ENCODE data around the gene DDAH2. TPM values are rescaled to one million over a fixed set of nuclear protein-coding genes. Genes with fewer than 3 reads are reported as not detected.

The DDAH2 gene
- total and polyA plus RNA-seq, 7 donors: 86.7 to 340 (median 137) TPM

DNA sequence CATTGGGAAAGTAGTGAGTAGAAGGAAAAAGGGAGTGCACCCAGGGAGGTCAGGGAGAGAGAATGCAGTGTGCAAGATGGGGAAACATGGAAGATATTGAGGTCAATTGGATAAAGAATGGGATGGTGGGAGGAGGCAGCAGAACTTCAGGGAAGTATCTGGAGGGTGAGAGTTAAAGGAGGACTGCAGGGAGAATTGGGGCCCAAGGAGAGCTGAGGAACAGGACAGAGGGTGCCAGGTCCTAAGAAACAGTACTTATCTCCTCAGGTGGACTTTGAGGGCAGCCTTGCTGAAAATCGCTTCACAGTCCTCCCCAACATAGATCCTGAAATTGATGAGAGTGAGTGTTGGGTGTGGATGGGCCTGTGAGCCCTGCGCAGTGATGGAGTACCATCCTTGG is 29.2 kb upstream of the DDAH2 start:
- no peak for TF ChIP-seq POLR2AphosphoS5 (IDR thresholded peaks at IDR 0.05)
- TF ChIP-seq POLR2A (IDR thresholded peaks at IDR 0.05): no peak
- TF ChIP-seq, protein P1, sequence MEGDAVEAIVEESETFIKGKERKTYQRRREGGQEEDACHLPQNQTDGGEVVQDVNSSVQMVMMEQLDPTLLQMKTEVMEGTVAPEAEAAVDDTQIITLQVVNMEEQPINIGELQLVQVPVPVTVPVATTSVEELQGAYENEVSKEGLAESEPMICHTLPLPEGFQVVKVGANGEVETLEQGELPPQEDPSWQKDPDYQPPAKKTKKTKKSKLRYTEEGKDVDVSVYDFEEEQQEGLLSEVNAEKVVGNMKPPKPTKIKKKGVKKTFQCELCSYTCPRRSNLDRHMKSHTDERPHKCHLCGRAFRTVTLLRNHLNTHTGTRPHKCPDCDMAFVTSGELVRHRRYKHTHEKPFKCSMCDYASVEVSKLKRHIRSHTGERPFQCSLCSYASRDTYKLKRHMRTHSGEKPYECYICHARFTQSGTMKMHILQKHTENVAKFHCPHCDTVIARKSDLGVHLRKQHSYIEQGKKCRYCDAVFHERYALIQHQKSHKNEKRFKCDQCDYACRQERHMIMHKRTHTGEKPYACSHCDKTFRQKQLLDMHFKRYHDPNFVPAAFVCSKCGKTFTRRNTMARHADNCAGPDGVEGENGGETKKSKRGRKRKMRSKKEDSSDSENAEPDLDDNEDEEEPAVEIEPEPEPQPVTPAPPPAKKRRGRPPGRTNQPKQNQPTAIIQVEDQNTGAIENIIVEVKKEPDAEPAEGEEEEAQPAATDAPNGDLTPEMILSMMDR (IDR thresholded peaks at IDR 0.05): no peak
- no peak for TF ChIP-seq EP300 (IDR thresholded peaks at IDR 0.05)
- no peaks in the 10 kb centered on the region for H3K4me1 ChIP-seq
- no peak overlapping the region for H3K4me3 ChIP-seq
- DNase-seq: no peak
- intact Hi-C loops (cut with DNase I): no loop called here
- H3K27me3 ChIP-seq: no peaks in the 10 kb centered on the region
- H3K9me3 ChIP-seq: no peaks in the 10 kb centered on the region
- H3K36me3 ChIP-seq: no peaks in the 10 kb centered on the region
- 97 to 98% methylated on average over 2 of the region's 2 CpGs for WGBS, 2 donors
- no peak overlapping the region for H3K27ac ChIP-seq

DNA sequence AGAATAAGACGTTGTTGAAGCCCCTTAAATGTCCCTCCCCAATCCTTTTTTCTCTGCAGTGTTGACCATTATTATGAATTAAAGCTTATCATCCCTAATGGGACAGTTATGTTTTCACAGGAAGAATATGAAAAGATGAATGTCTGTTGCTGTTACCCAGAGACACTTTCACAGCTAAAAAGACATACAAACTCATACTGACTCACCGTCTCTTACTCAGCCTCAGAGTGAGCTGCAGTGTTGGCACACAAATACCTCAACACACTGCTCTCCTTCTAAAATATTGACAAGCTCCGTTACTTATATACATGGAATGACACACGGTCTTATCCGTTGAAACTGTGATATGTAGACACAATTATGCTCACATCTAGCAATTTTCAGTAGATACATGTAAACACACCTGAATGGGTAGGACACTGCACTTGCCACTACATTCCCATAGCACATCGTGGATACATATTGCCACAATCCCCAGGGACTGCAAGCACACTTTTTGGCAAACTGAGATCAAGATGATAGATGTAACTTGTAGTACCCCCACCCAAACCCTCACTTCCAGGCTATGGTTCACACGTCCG is 23.7 kb upstream of the DDAH2 start:
- TF ChIP-seq EP300 (IDR thresholded peaks at IDR 0.05): no peak
- intact Hi-C loops (cut with DNase I): no loop called here
- no peak for DNase-seq
- H3K36me3 ChIP-seq: no peaks in the 10 kb centered on the region
- peaks cover 0 to under 1% (median 0%) of the 10 kb centered on the region in 4 donors for H3K4me1 ChIP-seq
- H3K27me3 ChIP-seq: no peaks in the 10 kb centered on the region
- H3K9me3 ChIP-seq: no peaks in the 10 kb centered on the region
- WGBS, 2 donors: 77% methylated on average over 8 of the region's 8 CpGs
- no peak overlapping the region for H3K4me3 ChIP-seq
- H3K27ac ChIP-seq: no peak overlapping the region

DNA sequence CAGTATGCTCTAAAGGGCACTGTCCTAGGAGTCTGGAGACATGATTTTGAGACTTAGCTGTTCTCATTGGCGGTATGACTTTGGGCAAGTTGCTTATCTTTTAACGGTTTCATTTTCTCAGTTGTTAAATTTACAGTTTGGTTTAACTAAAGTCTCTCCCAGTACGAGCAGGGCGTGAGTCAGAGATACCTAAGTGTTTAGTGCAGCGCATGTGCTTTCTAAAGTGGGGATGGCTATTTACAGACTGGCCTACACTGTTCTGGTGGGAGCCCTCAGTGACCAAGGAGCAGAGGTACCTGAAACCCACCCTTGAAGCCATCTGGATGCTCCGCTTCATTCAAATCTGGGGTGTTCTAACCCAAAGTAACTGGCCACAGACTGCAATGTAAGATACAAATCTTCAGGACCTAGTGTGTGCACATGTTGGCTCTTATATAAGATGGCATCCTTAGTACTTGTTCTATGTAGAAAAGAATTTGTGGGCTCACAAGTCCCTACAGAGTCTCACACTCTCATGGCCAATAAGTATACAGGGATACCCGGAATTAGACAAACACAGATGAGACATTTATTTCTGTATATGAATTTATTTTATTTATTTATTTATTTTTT is 21.4 kb upstream of the DDAH2 start:
- TF ChIP-seq POLR2A (IDR thresholded peaks at IDR 0.05) (no peak), POLR2AphosphoS5 (IDR thresholded peaks at IDR 0.05) (no peak), EP300 (IDR thresholded peaks at IDR 0.05) (no peak)
- TF ChIP-seq, protein P1 (IDR thresholded peaks at IDR 0.05): no peak
- no peaks in the 10 kb centered on the region for H3K9me3 ChIP-seq
- 62 to 84% methylated on average over 7 of the region's 7 CpGs for WGBS, 2 donors
- no peaks in the 10 kb centered on the region for H3K36me3 ChIP-seq
- no peaks in the 10 kb centered on the region for H3K27me3 ChIP-seq
- H3K27ac ChIP-seq: no peak overlapping the region
- H3K4me3 ChIP-seq: no peak overlapping the region
- no peak for DNase-seq
- H3K4me1 ChIP-seq: peaks cover 0 to 14% (median 6%) of the 10 kb centered on the region in 4 donors
- intact Hi-C loops (cut with DNase I): no loop called here

DNA sequence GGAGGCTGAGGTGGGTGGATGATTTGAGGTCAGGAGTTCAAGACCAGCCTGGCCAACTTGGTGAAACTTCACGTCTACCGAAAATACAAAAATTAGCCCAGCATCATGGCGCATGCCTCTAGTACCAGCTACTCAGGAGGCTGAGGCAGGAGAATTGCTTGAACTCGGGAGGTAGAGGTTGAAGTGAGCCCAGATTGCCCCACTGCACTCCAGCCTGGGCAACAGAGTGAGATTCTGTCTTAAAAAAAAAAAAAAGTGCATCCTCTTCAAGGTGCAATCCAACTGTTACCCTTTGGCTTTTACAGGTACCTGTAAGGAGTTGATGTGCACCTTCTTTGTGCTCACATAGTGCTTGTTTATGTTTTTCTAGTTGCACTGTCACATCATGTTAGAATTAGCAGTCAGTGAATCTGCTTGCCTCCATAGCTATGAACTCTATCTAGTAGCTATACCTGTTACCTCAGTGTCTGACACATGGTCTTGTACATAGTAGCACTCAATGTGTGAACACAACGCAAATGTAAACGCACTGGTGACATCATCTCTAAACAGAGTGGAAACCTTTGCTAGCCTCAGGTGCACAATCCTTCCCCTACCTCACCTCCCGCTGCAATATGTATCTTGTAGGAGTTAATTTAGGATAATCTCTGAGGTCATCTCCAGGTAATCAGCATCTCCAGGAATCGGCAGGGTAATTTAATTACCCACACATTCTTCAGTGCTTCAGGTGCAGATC is 20.4 kb upstream of the DDAH2 start:
- Histone ChIP-seq H3K27ac (no peak overlapping the region), H3K4me1 (peaks cover 0 to 14% (median 6%) of the 10 kb centered on the region in 4 donors), H3K9me3 (no peaks in the 10 kb centered on the region), H3K4me3 (no peak overlapping the region), H3K36me3 (no peaks in the 10 kb centered on the region), H3K27me3 (no peaks in the 10 kb centered on the region)
- no peak for DNase-seq
- intact Hi-C loops (cut with DNase I): no loop called here
- TF ChIP-seq, protein P1 (IDR thresholded peaks at IDR 0.05): no peak
- no peak for TF ChIP-seq EP300 (IDR thresholded peaks at IDR 0.05)
- no peak for TF ChIP-seq POLR2A (IDR thresholded peaks at IDR 0.05)
- no peak for TF ChIP-seq POLR2AphosphoS5 (IDR thresholded peaks at IDR 0.05)
- WGBS, 2 donors: 85 to 94% methylated on average over 8 of the region's 8 CpGs

DNA sequence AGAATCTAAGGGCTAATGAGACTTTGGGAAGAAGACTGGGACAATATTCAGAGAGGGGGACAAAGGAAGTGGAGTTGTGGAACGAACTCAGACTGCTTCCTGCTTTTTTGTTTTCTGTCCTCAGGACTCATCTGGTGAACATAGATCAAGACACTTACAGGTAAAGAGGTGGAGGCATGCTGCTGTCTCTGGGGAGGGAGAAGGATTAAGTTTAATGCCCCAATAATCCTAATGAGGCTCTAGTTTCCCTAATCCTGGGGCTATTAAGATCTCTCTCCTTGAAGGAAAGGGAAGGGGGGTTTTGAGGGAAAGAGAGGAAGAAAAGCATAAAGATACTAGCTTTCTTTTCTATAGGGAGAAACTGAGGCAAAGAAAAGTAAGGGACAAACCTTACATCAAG is 15.3 kb upstream of the DDAH2 start:
- DNase-seq: no peak

More for the DNA sequence above, 15.3 kb upstream of the DDAH2 start:
- no peak overlapping the region for H3K4me3 ChIP-seq
- H3K27me3 ChIP-seq: no peaks in the 10 kb centered on the region
- no peaks in the 10 kb centered on the region for H3K36me3 ChIP-seq
- 68 to 76% methylated on average over 1 of the region's 1 CpG for WGBS, 2 donors
- H3K27ac ChIP-seq: no peak overlapping the region
- intact Hi-C loops (cut with DNase I): no loop called here
- H3K4me1 ChIP-seq: peaks cover 0 to 27% (median 16%) of the 10 kb centered on the region in 4 donors
- H3K9me3 ChIP-seq: no peaks in the 10 kb centered on the region
- no peak for TF ChIP-seq POLR2A (IDR thresholded peaks at IDR 0.05)
- TF ChIP-seq EP300 (IDR thresholded peaks at IDR 0.05): no peak

All from sigmoid colon (tissue), 7 donors.